NCI-H69 (cell line): ENCODE data around the gene CRACDL.

Experiments
- DNase-seq: peaks from one replicate; lab custom pipeline; 2025; lab: John Stamatoyannopoulos, UW

Gene CRACDL, protein sequence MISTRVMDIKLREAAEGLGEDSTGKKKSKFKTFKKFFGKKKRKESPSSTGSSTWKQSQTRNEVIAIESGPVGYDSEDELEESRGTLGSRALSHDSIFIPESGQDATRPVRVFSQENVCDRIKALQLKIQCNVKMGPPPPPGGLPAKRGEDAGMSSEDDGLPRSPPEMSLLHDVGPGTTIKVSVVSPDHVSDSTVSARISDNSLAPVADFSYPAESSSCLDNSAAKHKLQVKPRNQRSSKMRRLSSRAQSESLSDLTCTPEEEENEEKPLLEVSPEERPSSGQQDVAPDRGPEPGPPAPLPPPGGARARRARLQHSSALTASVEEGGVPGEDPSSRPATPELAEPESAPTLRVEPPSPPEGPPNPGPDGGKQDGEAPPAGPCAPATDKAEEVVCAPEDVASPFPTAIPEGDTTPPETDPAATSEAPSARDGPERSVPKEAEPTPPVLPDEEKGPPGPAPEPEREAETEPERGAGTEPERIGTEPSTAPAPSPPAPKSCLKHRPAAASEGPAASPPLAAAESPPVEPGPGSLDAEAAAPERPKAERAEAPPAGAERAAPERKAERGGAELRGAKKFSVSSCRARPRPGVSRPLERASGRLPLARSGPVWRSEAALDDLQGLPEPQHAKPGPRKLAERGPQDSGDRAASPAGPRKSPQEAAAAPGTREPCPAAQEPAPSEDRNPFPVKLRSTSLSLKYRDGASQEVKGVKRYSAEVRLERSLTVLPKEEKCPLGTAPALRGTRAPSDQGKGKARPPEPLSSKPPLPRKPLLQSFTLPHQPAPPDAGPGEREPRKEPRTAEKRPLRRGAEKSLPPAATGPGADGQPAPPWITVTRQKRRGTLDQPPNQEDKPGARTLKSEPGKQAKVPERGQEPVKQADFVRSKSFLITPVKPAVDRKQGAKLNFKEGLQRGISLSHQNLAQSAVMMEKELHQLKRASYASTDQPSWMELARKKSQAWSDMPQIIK

DNA sequence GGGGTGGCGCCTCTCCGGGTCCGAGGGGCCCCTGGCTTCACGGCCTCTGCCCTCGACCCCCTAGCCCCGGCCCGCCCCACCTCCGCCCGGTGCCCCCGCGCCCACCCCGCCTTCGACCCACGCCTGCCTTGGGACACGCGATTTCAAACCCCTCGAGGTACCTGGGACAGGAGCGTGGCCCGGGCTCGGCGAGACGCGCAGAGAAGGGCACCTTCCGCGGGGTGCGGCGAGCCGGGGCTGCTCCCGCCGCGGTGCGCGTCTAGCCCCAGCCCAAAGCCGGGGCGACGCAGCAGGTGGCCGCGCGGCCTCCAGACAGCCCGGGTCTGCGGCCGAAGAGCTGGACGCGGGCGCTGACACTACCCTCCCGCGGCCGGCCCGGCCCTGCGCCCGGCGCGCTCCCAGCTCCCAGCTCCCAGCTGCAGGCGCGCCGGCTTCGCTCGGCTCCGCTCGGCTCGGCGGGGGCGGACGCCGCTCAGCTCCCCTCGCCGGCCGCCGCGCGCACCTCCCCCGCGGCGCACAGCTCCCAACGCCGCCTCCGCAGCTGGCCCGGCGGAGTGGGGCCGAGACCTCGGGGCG, at the start of gene CRACDL:
Gene CRACDL, minus strand, starts transcription at position 449 of the 576 bp plus-strand sequence. CDS start 89,425 bp downstream, outside the sequence.
- peak; percentile 71 for DNase-seq

DNA sequence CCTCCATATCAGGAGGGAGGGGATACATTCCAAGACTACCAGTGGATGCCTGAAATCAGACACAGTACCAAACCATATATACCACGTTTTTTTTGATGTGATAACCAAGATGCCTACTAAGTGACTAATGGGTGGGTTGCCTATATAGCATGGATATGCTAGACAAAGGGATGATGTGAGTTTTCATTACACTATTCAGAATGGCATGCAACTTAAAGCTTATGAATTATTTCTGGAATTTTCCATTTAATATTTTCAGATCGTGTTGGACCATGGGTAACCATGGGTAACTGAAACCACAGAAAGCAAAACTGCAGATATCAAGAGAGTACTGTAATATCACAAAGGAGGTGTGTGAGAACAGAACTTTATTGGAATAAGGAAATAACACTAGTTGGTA, 39.6 kb upstream of the CRACDL start:
- no peak for DNase-seq

DNA sequence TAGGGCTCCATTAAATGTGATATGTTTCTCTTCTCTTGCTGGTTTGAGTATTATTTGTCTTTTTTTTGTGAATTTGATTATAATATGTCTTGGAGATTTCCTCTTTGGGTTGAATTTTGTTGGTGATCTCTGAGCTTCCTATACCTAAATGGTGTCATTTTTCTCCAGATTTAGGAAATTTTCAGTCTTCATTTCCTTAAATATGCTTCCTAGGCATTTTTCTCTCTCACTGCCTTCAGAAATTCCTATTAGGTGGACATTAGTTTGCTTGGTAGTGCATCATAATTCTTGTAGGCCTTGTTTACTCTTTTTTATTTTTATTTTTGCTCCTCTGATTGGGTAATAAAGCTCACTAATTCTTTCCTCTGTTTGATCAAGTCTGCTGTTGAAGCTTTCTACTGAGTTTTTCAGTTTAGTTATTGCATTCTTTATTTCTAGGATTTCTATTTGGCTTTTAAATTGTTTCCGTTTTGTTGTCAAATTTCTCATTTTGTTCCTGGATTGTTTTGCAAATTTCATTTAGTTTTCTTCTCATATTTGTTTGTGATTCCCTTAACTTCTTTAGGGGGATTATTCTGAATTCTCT, 36.6 kb upstream of the CRACDL start:
- no peak for DNase-seq

DNA sequence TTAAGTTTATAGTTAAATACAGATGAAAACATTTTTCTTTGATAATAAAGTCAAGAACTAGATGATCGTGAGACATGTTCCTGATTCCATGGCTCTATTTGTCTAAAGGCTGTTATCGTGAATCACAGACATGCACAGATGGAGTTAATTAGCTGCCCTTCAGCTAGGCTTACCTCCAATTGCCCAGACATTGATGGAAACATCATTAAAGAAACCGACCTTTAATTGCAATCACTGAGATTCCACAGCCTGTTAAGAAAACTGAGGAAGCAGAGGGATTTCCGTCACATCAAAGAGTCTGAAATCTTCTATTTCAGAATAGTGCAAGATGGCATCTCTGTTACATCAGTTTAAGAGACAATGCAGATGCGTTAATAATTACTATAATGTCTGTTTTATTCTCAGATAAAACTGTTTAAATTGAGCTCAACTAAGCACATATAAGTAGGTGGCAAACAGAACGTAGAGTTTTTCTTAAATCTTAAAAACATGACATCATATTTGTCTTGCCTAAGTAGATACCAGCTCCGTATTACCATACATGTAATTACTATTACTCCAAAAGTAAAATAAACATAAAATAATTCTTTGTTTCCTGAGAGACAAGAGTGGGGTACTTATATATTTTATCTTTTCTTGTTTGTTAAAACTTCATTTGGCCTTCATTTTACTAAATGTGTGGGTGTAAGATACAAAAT, 23.9 kb upstream of the CRACDL start:
- peak; percentile 82 for DNase-seq

DNA sequence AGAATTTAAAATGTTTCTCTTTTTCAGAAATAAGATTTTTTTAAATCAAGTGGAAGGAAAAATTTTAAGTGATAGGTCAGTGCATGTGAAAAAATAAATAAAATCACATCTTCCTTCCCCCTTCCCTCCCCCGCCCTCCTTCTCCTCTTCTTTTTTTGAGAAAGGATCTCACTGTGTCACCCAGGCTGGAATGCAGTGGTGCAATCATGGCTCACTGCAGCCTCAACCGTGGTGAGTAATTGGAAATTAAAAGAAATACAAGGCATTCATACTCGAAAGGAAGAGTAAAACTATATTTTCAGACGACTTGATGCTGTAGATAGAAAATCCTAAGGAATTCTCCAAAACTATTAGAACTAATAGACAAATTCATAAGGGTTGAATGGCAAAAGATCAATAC, 16.9 kb upstream of the CRACDL start:
- DNase-seq, result no peak

- peak; percentile 71 for DNase-seq
Observed at GRCh38 chr2:98948956-98949739, 13.1 kb upstream of the CRACDL start.

GRCh38 chr2:98947554-98947953, 11.5 kb upstream of the CRACDL start:
- DNase-seq, result no peak

DNA sequence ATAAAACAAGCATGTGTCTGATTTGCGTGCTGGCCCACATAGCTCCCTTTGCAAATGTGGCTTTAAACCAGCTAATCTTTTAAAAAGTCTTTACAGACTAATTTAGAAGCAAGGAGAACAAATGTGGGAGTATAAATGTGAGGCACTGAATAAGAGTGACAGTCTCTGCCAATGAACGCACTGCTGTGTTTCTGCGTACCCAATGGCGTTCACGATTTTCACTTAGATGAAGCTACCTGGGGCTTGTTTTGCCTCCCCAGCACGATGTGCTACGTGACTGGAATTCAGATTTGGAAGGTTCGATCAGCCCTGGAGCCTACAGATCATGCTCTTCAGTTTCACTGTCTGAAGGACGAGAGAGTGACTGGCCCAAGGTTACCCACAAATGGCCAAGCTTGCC, 10.8 kb upstream of the CRACDL start:
- no peak for DNase-seq

DNA sequence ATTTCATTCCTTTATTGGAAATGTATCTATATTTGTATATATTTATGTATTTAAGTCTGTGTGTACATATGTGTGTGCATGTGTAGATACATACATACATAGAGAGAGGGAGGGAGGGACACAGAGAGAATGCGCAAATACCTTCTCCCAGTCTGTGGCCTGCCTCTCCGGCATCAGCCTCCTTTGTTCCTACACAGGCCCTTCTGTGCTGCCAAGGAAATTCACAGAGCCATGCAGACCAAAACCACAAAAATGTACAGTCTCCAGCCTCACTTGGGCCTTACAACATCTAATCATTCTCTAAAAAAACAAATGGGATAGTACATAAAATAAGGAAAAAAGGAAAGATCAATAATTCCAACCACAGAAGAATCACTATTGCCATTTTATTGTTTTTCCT, 8.8 kb upstream of the CRACDL start:
- DNase-seq, result no peak

DNA sequence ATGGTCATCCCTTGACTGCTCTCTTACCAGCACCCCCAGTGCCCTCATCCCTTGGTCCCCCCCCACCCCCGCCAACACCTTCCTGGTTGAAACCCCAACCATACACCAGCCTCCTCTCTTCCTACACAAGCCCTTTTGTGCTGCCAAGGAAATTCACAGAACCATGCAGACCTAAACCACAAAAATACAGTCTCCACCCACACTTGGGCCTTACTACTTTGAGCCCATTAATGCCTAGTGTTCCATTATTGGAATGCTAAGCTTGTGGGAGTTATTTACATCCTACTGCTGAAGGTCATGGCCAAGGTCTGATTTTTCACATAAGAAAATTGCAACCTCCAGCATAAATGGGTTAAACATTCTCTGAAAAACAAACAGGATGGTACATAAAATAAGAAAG, 4.1 kb upstream of the CRACDL start:
- no peak for DNase-seq

- no peak for DNase-seq
Observed at GRCh38 chr2:98937906-98938305, 1.9 kb upstream of the CRACDL start.

- peak; percentile 71 for DNase-seq
Observed at GRCh38 chr2:98936353-98937351, 627 bp upstream of the CRACDL start.

DNA sequence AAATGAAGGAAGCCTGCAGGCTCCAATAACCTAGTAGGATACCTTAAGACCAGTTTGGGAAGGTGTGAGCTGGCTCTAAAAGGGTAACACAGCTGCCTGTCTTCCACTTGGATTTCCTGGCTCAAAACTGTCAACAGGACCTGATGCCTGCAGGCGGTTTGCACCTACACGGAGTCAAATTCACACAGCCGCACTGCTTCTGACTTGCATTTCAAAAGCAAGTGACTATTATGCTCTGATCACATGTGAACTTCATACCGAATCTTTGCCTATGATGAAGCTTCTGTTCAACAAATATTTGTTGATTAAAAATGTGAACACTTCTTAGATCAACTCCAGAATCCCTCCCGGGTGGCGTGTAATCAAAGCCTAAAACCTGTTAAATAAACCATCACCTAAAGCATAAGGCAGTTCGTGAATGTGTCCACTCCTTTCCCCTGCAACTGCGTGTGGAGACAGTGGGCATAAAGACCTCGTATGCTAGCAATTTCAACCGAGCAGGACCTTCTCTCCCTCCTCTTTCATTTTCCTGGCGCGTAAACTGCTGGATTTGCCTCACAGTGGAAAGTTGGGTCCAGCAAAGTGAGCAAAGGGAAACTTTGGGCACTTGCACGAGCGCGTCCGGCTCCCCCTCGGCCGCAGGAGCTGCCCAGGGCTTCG, 784 bp downstream of the CRACDL start:
- DNase-seq, result peak; percentile 88

DNA sequence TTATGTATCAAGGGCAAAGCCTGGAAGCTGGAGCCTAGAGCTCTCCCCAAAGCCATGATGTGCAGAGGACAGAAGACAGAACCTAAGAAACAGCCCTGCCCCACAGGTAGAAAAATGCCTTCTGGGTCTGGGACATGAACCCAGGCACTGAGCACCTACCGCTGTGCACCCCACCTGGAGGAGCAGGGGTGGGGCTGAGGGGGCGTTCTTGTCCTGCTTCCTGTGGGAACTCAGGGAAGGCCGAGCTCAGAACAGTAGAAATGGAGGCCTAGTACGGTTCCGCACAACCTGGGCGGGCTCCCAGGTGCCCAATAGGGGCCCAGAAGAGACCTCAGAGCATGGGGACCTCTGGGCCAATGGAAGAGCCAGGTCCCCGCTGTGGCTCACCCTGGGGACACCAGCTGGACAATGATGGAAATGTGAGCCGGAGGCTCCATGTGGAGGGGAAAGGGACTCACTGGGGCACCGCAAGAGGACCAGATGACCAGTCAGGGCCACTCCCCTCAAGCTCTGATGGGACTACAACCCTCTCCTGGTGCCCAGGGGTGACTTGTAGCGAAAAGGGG, 3.2 kb downstream of the CRACDL start:
- DNase-seq, result peak; percentile 71

DNA sequence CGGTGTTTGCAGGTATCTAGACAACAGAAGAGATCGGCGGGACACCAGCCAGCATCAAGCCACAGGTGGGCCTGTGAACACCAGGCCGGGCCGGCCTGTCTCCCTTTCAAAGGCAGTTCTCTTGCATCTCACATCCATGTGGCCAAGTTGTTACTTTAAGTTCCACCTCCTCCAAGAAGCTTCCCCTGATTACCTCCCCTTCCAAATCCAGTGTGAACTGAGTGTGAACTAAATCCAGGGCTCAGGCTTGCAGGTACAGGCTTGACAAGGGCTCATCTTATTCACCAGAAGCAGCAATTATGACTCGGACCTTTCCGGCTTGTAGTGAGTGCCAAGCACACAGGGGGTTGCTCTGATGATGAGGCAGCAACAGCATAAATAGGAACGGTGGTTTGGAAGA, 3.9 kb downstream of the CRACDL start:
- DNase-seq, result peak; percentile 85

DNA sequence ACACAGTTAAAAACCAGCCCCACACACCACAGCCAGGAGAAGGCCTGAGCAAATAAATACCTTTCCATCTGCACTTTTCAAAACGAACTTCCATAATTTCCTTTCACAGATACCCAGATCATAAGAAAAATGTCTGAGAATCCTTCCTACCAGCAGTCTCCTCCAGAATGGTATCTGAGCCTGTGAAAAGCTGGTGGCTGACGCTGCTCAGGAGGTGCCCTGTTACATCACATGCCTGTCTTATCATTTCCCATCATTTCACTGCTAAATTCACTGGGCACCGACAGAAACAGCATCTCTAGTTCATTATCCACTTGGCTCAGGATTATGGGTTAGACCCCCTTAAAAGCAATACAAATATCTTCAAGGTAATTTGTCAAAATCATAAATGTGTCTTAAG, 4.4 kb downstream of the CRACDL start:
- no peak for DNase-seq

- no peak for DNase-seq
Observed at GRCh38 chr2:98929920-98930319, 6.1 kb downstream of the CRACDL start.

DNA sequence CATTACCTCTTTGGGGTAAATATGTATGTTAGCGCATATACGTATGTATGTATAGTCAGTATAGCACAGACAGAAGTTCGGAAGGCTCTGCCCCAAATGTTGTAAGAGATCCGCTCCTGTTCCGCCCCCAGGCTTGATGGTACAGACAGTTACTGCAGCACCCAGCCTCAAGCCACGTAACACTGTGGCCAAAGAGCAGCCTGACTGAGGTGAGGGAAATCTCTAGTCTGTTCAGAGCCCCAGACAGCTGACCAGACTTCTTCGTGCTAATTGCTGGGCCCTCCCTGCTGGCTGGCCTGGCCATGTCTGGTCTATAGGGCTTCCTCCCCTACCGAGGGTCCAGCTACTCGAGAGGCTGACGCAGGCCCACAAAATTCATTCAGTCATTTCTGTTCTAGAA, 7.8 kb downstream of the CRACDL start:
- DNase-seq, result no peak

DNA sequence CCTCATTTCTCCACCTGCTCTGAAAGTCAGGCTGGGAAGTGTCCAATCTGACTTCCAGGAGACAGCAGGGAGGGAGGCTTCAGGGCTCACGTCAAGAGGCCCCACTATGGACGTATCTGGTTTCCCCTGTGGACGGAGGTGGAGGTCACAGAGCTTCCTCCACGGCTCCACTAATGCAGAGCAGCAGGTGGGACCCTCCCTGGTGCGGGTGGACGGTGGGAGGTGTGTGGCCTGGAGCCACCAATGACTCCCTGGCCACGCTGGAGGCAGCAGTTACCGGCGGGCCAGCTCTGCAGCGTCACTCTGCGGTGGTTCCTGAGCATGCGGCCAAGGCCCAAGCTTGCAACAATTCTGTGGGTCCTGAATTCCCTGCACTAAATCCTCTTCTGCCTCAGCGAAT, 9.0 kb downstream of the CRACDL start:
- DNase-seq, result no peak
